GM19025 (cell line): ENCODE results near the gene RABGAP1.

ENCODE experiments used
- ATAC-seq: cut with Tn5 transposase; IDR thresholded peaks from one replicate; pipeline ENCODE4 v1.9.1; 2021; ENCODE audit warnings: mild to moderate bottlenecking, low read depth, moderate library complexity; ENCODE audit not compliant: unreplicated experiment

The RABGAP1 gene

DNA sequence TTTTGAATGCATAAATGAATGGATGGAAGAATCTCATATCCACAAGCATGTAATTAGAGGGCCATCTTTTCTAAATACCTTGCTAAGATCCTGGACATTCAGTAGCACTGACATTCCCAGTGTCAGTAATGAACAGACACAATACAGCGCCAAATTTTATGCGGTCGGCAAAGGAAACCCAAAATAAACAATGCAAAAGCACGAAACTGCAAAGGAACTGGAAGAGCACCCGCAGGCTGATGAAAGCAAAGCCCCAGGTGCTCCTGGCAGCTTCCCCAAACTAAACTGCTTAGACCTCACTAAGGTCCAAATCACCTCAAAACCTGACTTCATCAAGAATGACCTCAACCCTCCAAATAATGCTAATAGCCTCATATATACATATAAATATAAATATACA is 194.6 kb downstream of the RABGAP1 start:
- no peak for ATAC-seq

DNA sequence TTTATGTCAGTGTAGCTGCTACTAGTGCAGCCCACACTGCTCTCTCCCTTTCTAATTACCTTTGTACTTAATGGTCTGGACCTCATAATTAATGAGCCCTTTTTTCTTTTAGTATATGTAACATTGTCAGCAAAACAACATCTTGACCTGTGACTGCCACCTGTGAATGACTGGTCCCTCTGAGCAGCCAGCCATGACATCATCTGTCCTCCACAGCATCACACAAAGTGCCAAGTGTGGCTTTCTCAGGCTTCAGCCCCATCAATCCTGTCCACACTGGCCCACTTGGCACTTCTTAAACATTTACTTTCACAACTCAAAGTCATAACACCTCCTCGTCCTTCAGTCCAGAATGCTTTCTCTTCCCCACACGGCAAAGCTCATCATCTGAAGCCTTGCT is 197.3 kb downstream of the RABGAP1 start:
- ATAC-seq: no peak

DNA sequence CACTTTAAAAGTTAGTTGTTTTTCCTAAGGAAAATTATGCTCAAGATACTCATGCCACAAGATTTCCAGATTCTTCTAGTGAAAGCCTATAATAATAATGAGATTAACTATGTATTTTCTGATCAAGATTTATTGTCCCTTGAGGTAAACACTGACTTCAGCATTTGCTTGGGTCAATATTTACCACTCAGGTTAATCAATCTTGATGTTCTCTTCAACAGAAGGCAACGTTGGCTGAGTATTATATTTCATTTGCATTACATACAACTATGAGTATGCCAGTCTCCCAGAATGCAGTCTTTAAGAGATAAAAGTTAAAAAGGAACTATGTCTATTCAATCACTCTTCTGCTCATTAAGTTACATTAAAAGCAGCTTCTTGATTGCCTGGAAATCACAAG is 208.2 kb downstream of the RABGAP1 start:
- ATAC-seq: no peak

DNA sequence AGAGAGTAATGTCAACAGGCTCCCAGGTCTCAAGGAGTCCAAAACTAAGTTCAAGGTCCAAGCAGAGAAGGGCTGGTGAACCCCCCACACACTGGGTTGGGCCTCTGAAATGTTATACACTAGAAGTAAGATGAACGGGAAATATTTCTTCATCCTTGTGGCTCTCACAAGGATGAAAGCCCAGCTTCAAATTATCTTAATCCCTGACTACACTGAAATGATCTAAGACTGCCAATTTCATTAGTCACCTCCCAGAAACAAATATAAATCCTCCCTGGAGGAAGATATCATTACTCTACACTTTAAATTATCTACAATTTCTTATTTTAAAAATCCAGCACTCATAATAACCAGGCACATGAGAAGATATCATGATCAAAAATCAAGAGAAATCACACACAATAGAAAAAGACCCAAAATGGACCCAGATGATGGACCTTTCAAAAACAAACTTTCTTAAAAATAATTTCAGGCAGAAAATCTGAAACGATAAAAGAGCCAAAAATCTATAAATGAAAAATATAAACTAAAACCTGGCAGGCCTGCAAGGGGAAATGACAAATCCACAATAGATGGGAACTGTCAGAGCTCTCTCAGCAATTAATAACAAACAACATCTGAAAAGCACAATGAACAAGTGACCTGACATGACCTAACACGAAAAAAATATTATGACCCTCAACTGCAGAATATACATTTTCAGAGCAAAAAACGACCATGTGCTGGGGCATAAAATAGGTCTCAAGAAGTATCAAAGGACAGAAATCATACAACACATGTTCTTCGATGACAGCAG is 210.1 kb downstream of the RABGAP1 start:
- no peak for ATAC-seq
